Loucy (cell line): ENCODE measurements around the gene PON1.

Source experiments
- CTCF ChIP-seq: fragments of 200-600 bp; sonication (generic); conservative IDR thresholded peaks from 2 replicates; pipeline ENCODE4 v1.5.1; 2014; ENCODE audit warnings: mild to moderate bottlenecking, antibody characterized with exemption, low read length
- EZH2phosphoT487 ChIP-seq: fragments of 200-600 bp; IDR thresholded peaks from 2 replicates; pipeline ENCODE4 v1.6.1; 2018; ENCODE audit warnings: antibody characterized with exemption, mild to moderate bottlenecking, moderate library complexity, borderline replicate concordance

GRCh38 chr7:95317966-95318365, 6.4 kb downstream of the PON1 start:
- no peak for TF ChIP-seq CTCF
- TF ChIP-seq EZH2phosphoT487, result no peak
